Neural cell (in vitro differentiated cells): ENCODE measurements around the gene RBM5.

Source experiments
- EZH2 ChIP-seq: fragments of 200-600, 300-800 bp; shearing (Covaris generic), sonication (generic); IDR thresholded peaks from 2 replicates; pipeline ENCODE4 v1.6.1; 2014; ENCODE audit warnings: antibody characterized with exemption, low read length, borderline replicate concordance, mild to moderate bottlenecking; ENCODE audit not compliant: insufficient read depth, poor library complexity, severe bottlenecking
- MXI1 ChIP-seq: fragments of 450-650 bp; conservative IDR thresholded peaks from 2 replicates; pipeline ENCODE4 v1.6.1; 2014; ENCODE audit warnings: antibody characterized with exemption, mild to moderate bottlenecking; ENCODE audit not compliant: poor library complexity, severe bottlenecking
- RAD21 ChIP-seq: fragments of 450-650 bp; conservative IDR thresholded peaks from 2 replicates; pipeline ENCODE4 v1.6.1; 2014; ENCODE audit warnings: antibody characterized with exemption, mild to moderate bottlenecking, moderate library complexity
- TAF1 ChIP-seq: IDR thresholded peaks from 2 replicates; pipeline ENCODE4 v1.6.1; 2012; ENCODE audit warnings: low read depth
- TF ChIP-seq, protein P1 (sequence below): fragments of 450-650 bp; IDR thresholded peaks from 2 replicates; pipeline ENCODE4 v1.5.1; 2014; ENCODE audit warnings: antibody characterized with exemption, mild to moderate bottlenecking, moderate library complexity; ENCODE audit not compliant: poor library complexity, severe bottlenecking
- TF ChIP-seq, protein P2 (sequence below): IDR thresholded peaks from 2 replicates; pipeline ENCODE4 v1.6.1; 2012; ENCODE audit warnings: borderline replicate concordance

DNA sequence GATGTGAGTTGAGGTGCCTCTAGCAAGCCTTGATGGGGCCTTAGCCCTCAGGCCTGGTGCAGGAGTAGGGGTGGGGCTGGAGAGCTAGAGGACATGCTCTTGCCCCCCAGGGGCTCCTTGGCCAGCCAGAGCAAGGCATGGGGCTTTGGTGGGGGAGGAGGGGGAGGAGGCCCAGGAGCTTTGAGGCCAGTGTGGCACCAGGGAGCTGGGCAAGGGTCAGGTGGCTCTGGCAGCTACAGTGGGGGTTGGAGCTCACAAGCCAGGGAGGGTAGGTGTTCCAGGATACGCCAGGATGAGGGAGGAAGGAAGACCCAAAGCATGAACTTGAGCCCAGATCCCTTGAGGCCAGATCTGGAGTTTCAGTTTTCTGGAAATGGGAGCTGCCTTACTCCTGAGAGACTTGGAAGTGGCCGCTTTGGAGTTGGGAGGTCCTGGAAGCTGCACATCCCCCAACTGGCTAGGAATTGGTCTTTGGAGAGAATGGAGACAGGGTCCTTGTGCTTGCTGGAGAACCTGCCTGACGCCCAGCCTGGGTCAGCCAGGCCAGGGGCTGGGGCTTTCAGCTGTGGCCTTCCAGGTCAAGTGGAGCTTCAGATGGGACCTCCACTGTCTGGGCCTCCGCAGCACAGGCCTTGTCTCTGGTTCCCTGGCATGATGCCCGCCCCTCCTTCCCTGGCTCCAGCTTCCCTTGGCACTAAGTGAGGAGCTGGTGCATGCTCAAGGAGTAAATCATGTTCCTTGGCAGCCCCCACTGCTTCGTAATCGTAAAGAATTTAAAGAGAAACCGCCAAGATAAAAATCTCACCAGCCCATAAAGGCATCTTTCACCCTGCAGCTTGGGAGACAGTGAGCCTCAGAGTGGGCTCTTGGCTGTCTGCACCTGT is 75.1 kb downstream of the RBM5 start:
- no peak for TF ChIP-seq TAF1
- TF ChIP-seq, protein P1, sequence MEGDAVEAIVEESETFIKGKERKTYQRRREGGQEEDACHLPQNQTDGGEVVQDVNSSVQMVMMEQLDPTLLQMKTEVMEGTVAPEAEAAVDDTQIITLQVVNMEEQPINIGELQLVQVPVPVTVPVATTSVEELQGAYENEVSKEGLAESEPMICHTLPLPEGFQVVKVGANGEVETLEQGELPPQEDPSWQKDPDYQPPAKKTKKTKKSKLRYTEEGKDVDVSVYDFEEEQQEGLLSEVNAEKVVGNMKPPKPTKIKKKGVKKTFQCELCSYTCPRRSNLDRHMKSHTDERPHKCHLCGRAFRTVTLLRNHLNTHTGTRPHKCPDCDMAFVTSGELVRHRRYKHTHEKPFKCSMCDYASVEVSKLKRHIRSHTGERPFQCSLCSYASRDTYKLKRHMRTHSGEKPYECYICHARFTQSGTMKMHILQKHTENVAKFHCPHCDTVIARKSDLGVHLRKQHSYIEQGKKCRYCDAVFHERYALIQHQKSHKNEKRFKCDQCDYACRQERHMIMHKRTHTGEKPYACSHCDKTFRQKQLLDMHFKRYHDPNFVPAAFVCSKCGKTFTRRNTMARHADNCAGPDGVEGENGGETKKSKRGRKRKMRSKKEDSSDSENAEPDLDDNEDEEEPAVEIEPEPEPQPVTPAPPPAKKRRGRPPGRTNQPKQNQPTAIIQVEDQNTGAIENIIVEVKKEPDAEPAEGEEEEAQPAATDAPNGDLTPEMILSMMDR = no peak
- TF ChIP-seq, protein P2, sequence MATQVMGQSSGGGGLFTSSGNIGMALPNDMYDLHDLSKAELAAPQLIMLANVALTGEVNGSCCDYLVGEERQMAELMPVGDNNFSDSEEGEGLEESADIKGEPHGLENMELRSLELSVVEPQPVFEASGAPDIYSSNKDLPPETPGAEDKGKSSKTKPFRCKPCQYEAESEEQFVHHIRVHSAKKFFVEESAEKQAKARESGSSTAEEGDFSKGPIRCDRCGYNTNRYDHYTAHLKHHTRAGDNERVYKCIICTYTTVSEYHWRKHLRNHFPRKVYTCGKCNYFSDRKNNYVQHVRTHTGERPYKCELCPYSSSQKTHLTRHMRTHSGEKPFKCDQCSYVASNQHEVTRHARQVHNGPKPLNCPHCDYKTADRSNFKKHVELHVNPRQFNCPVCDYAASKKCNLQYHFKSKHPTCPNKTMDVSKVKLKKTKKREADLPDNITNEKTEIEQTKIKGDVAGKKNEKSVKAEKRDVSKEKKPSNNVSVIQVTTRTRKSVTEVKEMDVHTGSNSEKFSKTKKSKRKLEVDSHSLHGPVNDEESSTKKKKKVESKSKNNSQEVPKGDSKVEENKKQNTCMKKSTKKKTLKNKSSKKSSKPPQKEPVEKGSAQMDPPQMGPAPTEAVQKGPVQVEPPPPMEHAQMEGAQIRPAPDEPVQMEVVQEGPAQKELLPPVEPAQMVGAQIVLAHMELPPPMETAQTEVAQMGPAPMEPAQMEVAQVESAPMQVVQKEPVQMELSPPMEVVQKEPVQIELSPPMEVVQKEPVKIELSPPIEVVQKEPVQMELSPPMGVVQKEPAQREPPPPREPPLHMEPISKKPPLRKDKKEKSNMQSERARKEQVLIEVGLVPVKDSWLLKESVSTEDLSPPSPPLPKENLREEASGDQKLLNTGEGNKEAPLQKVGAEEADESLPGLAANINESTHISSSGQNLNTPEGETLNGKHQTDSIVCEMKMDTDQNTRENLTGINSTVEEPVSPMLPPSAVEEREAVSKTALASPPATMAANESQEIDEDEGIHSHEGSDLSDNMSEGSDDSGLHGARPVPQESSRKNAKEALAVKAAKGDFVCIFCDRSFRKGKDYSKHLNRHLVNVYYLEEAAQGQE = no peak
- TF ChIP-seq MXI1 = no peak
- no peak for TF ChIP-seq RAD21
- TF ChIP-seq EZH2 = no peak
